Measurements from ENCODE around the gene KLHL18.
A peak's percentile ranks its signal among the peaks of the same experiment; 100 is the strongest.
"Not testable (repeated sequence)": the region's sequence is repeated elsewhere in the genome, so short reads cannot be mapped to it uniquely, and the experiment has no call there.

Gene KLHL18

DNA sequence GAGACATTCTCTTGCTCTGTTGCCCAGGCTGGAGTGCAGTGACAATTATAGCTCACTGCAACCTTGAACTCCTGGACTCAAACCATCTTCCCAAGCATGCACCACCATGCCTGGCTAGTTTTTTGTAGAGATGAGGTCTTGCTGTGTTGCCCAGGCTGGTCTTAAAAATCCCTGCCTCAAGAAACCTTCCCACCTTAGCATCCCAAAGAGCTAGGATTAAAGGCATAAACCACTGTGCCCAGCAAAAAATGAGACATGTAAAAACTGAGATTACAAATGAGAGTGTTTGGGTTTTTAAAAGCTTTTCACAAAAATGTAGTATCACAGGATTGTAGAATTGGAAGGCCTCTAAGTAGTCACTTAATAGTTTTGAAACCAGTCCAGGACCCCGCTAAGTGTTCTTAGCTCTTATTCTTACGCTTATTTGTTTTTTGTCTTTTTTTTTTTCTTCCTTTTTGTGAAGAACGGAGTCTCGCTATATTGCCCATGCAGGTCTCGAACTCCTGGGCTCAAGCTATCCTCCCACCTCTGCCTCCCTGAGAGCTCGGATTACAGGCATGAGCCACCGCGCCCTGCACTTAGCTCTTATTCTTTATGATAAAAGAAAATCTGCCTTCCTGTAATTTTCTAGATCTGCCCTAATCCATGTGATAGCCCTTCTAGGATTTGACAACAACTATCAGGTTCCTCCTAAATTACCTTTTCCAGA, 31.5 kb downstream of the KLHL18 start:
- DNase-seq (ENCODE audit: low read depth) = no peak

GRCh38 chr3:47315069-47315647, 32.4 kb downstream of the KLHL18 start:
- DNase-seq (ENCODE audit: low read depth) = no peak

DNA sequence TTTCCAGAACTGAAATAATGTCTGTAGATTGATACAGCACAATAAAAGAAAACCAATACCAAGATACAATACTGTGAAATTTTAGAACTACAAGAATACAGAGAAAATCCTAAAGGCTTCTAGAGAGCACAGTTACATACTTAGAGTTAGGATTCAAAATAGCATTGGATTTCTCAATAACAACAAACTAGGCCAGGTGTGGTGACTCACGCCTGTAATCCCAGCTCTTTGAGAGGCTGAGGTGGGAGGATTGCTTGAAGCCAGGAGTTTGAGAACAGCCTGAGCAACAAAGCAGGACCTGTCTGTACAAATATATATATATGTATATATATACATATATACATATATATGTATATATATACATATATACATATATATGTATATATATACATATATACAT, 33.4 kb downstream of the KLHL18 start:
- not testable (repeated sequence) for DNase-seq (ENCODE audit: low read depth)

GRCh38 chr3:47318916-47319315, 36.2 kb downstream of the KLHL18 start:
- DNase-seq (ENCODE audit: low read depth) = no peak

DNA sequence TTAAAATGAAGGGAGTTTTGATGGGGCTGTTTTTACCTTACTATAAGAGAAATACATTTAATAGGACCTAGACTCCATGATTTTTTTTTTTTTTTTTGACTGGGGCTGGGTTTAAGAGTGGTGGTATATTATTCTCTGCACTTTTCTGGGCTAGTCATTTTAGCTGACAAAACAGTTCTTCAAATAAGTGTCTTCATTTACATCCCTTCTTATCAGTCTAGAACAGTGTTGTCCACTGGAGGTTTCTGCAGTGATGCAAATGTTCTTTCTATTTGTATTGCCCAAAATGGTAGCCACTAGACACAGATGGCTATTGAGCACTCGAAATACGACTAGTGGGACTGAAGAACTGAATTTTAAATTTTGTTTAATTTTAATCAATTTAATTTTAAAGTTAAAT, 37.2 kb downstream of the KLHL18 start:
- no peak for DNase-seq (ENCODE audit: low read depth)

DNA sequence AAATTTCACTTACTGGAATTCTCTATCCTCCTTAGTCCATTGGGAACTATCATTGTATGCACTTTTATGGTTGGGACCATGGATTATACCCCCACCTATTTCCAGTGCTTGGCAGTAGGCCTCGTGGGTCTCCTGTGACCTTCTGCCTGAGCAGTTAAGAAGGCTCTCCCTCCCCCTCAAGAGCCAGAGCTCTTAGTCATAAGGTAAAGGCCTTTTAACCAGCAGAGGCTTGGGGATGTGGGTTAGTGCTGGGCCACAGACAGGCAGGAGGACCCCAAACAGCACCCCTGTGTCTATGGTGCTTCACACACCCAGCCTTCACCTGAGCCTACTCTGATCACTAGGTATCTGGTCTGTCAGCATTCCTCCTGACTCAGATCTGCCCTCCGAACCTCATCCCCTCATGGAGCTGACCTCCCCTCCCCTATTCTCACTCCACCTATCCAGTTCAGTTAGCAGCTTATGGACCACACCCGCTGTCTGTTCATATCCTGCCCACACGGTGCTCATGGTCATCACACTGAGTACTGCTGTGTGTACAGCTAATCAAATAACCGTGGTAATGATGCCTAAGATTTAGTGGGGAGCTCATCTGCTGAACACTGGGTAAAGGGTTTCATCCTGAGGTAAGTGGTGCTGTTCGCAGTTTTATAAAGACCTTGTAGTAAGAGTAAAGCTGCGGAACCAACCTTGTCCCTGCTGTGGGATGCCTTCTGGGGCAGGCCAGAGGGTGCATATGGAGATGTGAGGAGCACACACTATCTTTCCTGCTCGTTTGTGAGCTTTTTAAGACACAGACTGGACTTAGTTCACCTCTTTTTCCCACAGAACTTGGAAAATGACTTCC, 40.9 kb downstream of the KLHL18 start:
- DNase-seq (ENCODE audit: low read depth) = no peak

DNA sequence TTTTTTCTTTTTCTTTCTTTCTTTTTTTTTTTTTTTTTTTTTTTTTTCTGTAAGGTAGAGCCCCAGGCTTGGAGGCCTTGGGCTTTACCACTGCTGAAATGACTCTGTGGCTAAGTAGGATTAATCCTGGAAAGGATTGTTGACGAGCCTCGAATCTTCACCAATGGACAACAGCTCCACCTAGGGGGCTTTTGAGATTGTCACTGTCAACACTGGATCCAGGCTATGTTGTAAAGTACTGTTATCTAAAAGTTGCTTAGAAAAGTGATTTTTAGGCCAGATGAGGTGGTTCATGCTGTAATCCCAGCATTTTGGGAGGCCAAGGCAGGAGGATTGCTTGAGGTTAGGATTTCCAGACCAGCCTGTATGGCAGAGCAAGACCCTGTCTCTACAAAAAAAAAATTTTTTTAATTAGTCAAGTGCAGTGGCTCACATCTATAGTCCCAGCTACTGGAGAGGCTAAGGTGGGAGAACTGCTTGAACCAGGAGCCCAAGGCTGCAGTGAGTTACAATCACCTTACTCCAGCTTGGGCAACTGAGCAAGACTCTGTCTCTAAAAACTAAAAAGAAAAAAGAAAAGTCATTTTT, 41.6 kb downstream of the KLHL18 start:
- DNase-seq (ENCODE audit: low read depth) = peak; percentile 18

- no peak for DNase-seq (ENCODE audit: low read depth)
Observed at GRCh38 chr3:47333907-47334306, 51.2 kb downstream of the KLHL18 start.

- DNase-seq (ENCODE audit: low read depth) = no peak
Observed at GRCh38 chr3:47337656-47338055, 54.9 kb downstream of the KLHL18 start.

DNA sequence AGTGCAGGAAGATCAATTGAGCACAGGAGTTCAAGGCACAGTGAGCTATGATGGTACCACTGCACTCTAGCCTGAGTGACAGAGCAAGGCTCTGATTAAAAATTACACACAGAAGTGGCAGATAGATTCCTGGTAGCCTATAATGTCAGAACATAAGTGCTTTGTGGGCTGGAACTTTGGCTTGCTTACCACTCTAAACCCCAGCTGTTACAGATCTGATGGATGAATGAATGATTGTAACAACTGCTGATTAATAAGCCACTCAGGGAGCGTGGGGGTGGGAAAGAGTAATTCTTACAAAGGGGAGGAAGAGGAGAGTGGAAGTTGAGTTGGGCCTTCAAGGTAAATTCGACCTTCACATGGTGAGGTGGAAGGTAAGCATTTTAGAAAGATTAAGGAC, 57.2 kb downstream of the KLHL18 start:
- no peak for DNase-seq (ENCODE audit: low read depth)

- no peak for DNase-seq (ENCODE audit: low read depth)
Observed at GRCh38 chr3:47340866-47341265, 58.1 kb downstream of the KLHL18 start.

GRCh38 chr3:47342151-47342550, 59.4 kb downstream of the KLHL18 start:
- DNase-seq (ENCODE audit: low read depth) = no peak

DNA sequence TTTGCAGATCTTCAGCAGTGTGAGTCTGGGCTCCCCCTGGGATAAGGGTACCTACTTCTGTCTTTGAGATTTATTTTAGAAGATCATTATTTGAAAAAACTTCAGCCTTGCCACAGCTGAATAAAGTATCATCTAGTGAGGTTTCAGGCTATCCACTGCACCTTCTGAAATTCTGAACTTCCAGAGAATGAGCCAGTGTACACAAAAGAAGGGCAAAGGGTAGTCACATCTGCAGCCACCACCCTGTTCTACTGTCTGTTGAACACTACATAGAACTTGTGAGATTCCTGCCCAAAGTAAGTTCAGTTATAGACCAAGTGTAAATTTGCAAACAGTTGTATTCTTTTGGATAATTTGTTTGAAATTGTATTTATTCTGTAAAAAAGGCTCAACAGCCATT, 60.1 kb downstream of the KLHL18 start:
- no peak for DNase-seq (ENCODE audit: low read depth)

DNA sequence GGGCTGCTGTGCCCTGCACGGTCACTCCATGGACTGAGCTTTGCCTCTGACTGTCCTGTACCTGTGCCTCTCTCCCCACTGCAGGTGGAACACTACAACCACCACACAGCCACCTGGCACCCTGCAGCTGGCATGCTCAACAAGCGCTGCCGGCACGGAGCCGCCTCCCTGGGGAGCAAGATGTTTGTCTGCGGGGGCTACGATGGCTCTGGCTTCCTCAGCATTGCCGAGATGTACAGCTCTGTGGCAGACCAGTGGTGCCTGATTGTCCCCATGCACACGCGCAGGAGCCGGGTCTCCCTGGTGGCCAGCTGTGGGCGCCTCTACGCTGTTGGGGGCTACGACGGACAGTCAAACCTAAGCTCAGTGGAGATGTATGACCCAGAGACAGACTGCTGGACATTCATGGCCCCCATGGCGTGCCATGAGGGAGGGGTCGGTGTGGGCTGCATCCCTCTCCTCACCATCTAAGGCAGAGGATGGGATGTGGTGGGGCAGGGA, 60.8 kb downstream of the KLHL18 start:
- DNase-seq (ENCODE audit: low read depth) = no peak

DNA sequence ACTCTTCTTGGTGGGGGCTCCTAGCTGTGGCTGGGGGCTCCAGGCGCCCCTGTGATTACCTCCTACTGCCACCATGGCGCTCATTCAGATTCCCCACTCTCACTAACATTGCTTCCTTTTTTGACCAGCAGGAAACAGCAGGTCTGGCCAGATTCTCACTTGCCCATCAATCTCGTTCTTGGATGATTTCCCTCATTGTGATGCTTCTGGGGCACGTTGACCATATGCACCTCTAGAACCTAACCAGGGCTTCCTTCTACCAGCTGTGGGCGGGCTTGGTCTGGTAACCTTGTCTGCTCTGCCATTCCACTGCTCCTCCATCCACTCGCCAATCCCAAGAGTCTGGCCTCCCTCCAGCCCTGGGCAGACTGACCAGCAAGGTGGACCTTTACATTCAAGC, 62.2 kb downstream of the KLHL18 start:
- DNase-seq (ENCODE audit: low read depth) = no peak

- no peak for DNase-seq (ENCODE audit: low read depth)
Observed at GRCh38 chr3:47347217-47347801, 64.6 kb downstream of the KLHL18 start.

GRCh38 chr3:47348411-47349154, 65.8 kb downstream of the KLHL18 start:
- no peak for DNase-seq (ENCODE audit: low read depth)

GRCh38 chr3:47355010-47355409, 72.3 kb downstream of the KLHL18 start:
- no peak for DNase-seq (ENCODE audit: low read depth)

DNA sequence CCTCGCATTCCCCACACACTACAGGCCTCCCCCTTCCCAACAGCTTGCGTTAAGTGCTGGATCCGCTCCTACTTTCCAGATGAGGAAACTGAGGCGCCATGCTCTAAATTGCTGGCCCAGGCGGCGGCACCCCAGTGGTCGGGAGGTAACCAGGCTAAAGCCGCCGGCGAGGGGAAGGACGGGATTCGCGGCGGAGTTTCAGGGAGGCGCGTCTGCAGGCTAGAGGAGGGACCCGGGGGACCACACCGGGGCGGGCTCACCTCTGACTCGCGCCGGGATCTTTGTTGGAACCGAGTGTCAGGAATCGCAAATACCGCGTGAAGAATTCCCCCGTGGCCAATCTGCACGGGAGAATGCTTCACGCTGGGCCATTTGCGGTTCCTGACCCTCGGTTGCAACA, 73.5 kb downstream of the KLHL18 start:
- DNase-seq (ENCODE audit: low read depth) = no peak

- DNase-seq (ENCODE audit: low read depth) = no peak
Observed at GRCh38 chr3:47359323-47359722, 76.6 kb downstream of the KLHL18 start.

DNA sequence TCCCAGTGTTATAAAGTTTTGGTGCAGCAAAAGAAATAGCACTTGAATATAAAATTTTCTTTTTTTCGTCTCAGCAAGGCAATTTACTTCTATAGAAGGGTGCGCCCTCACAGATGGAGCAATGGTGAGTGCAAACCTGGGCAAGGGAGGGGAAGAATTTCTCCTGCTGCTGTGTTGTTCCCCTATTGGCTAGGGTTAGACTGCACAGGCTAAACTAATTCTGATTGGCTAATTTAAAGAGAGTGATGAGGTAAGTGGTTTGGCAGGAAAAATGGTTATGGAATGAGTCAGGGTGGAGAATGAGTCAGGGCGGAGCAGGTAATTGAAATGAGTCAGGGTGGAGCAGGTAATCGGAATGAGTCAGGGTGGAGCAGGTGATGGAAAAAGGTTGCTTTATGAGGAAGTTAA, 77.4 kb downstream of the KLHL18 start:
- DNase-seq (ENCODE audit: low read depth) = not testable (repeated sequence)
